GM19099 (cell line): ENCODE data around the gene KLHL3.

Source experiments
- POLR2A ChIP-seq: IDR thresholded peaks from 3 replicates; pipeline ENCODE4 v1.6.1; 2011; ENCODE audit warnings: low read depth; ENCODE audit not compliant: insufficient read length; ENCODE audit errors: extremely low read depth

KLHL3 gene

GRCh38 chr5:137641148-137641547 lies 94.7 kb downstream of the KLHL3 start:
- no peak for TF ChIP-seq POLR2A

- TF ChIP-seq POLR2A = no peak
Observed at GRCh38 chr5:137639645-137640044, 96.2 kb downstream of the KLHL3 start.

GRCh38 chr5:137638841-137639240 lies 97.0 kb downstream of the KLHL3 start:
- TF ChIP-seq POLR2A = no peak

- no peak for TF ChIP-seq POLR2A
Observed at GRCh38 chr5:137636830-137637714, 98.8 kb downstream of the KLHL3 start.

GRCh38 chr5:137636099-137636498 lies 99.8 kb downstream of the KLHL3 start:
- no peak for TF ChIP-seq POLR2A

GRCh38 chr5:137635521-137635921 lies 100.4 kb downstream of the KLHL3 start:
- no peak for TF ChIP-seq POLR2A

- TF ChIP-seq POLR2A = no peak
Observed at GRCh38 chr5:137633896-137634295, 102.0 kb downstream of the KLHL3 start.

- no peak for TF ChIP-seq POLR2A
Observed at GRCh38 chr5:137632716-137633115, 103.2 kb downstream of the KLHL3 start.

- TF ChIP-seq POLR2A = no peak
Observed at GRCh38 chr5:137631453-137631852, 104.4 kb downstream of the KLHL3 start.

- TF ChIP-seq POLR2A = no peak
Observed at GRCh38 chr5:137630972-137631370, 104.9 kb downstream of the KLHL3 start.

- TF ChIP-seq POLR2A = no peak
Observed at GRCh38 chr5:137630216-137630971, 105.5 kb downstream of the KLHL3 start.

- TF ChIP-seq POLR2A = no peak
Observed at GRCh38 chr5:137629646-137630045, 106.2 kb downstream of the KLHL3 start.

GRCh38 chr5:137627706-137628105 lies 108.2 kb downstream of the KLHL3 start:
- no peak for TF ChIP-seq POLR2A

GRCh38 chr5:137627293-137627692 lies 108.6 kb downstream of the KLHL3 start:
- TF ChIP-seq POLR2A = no peak

- TF ChIP-seq POLR2A = no peak
Observed at GRCh38 chr5:137624786-137625349, 111.0 kb downstream of the KLHL3 start.

GRCh38 chr5:137622850-137623249 lies 113.0 kb downstream of the KLHL3 start:
- TF ChIP-seq POLR2A = no peak
